Loucy (cell line): ENCODE measurements around the gene RUSC2.

ENCODE experiments used
- EZH2phosphoT487 ChIP-seq: fragments of 200-600 bp; IDR thresholded peaks from 2 replicates; pipeline ENCODE4 v1.6.1; 2018; ENCODE audit warnings: antibody characterized with exemption, mild to moderate bottlenecking, moderate library complexity, borderline replicate concordance
- TF ChIP-seq, protein P1 (sequence below): fragments of 200-600 bp; sonication (generic); conservative IDR thresholded peaks from 2 replicates; pipeline ENCODE4 v1.5.1; 2014; ENCODE audit warnings: mild to moderate bottlenecking, antibody characterized with exemption, low read length

DNA sequence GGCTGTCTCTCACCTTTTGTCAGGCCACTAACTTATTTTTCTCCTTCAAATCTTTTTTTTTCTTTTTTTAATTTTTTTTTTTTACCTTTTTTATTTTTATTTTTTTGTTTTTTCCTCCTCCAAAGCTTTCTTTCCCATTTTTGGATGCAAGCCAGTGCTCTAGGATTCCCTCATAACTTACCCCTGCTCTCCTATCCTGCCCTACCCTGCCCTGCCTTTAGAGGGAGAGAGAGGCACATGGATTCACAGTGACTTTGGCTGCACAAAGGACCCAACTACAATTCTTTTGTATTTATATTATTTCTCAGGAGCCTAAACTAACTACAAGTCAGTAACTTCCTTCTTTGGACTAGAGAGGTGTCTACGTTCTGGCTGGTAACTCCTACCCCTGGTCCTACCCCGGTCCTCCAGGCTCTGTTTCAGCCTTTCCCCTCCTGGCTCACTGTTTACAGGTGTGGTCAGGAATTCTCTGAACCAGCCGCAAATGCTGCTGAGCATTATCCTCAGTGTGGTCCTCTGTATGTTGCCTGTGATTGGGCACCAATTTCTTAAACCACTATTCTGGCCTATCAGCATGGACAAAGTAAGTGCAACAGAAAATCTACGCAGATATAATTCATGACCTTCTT lies 8.4 kb upstream of the RUSC2 start:
- TF ChIP-seq, protein P1, sequence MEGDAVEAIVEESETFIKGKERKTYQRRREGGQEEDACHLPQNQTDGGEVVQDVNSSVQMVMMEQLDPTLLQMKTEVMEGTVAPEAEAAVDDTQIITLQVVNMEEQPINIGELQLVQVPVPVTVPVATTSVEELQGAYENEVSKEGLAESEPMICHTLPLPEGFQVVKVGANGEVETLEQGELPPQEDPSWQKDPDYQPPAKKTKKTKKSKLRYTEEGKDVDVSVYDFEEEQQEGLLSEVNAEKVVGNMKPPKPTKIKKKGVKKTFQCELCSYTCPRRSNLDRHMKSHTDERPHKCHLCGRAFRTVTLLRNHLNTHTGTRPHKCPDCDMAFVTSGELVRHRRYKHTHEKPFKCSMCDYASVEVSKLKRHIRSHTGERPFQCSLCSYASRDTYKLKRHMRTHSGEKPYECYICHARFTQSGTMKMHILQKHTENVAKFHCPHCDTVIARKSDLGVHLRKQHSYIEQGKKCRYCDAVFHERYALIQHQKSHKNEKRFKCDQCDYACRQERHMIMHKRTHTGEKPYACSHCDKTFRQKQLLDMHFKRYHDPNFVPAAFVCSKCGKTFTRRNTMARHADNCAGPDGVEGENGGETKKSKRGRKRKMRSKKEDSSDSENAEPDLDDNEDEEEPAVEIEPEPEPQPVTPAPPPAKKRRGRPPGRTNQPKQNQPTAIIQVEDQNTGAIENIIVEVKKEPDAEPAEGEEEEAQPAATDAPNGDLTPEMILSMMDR: peak; percentile 78
- TF ChIP-seq EZH2phosphoT487: no peak
